Heart left ventricle (tissue), 13 donors: ENCODE measurements around the gene MAP4K4.

ENCODE experiments used
- CTCF ChIP-seq, 12 donors: fragments of 200-600 bp; sonication (generic) in 4 of 12; IDR thresholded peaks; one replicate each; pipeline versions ENCODE4 v1.5.0 to v1.8.0; 2018 to 2022; ENCODE audit warnings: antibody characterized with exemption in 12 of 12, mild to moderate bottlenecking in 5 of 12
- POLR2A ChIP-seq, 2 donors: fragments of 450-650 bp; IDR thresholded peaks; one replicate each; pipeline ENCODE4 v1.6.1; 2017; ENCODE audit warnings: antibody characterized with exemption in 2 of 2, mild to moderate bottlenecking in 2 of 2, moderate library complexity in 2 of 2
- donor health status: ischemic (EF 13 %, LVEDD 7.1; RV severe dilation, severe dysfunction).
- donor health status: DM: no; HTN: yes; CAD: no.
- donor health status: DM: no; HTN: no; CAD: no.
- donor health status: ischemic (EF 25% LVEDD 6.9; RV normal size, moderate dysfunction).
- donor health status: ischemic (EF 25% LVEDD 5.7; RV mildly dilated, moderate dysfunction).
- donor health status: ischemic (EF 35%, LVEDD 5.7; RV mildly dilated, moderate dysfunction).
- donor health status: nonischemic (EF 11% LVEDD 7.7; RV severe dilation, severe dysfunction).
- donor health status: DM: yes; HTN: yes; CAD: no.
- donor health status: PGD.
- donor health status: ischemic (EF 29% LVEDD 5.4; RV normal size, mild dysfunction).
- donor health status: nonischemic (EF 23%, LVEDD 6.1; RV moderate dilation, normal function).

GRCh38 chr2:101699755-101700461 is 2.4 kb downstream of the MAP4K4 start:
- TF ChIP-seq CTCF (IDR thresholded peaks at IDR 0.05) = no peak
- TF ChIP-seq POLR2A (IDR thresholded peaks at IDR 0.05) = no peak
